A549 (cell line): ENCODE measurements around the gene SRRM4. TPM values are rescaled to one million over a fixed set of nuclear protein-coding genes. Genes with fewer than 3 reads are reported as not detected.

Source experiments
- ATAC-seq, 2 experiments: fragments of 200-7000 bp in 1 of 2; fragments of >200 bp in 1 of 2; cut with Nextera tagmentation in 1 of 2; cut with Tn5 transposase in 1 of 2; 3 replicates each; pipeline versions ENCODE4 v1.8.0 to v1.9.1; 2018 to 2020; ENCODE audit warnings: mild to moderate bottlenecking in 1 of 2, moderate library complexity in 1 of 2
- CTCF ChIA-PET: fragments of 300-600 bp; sonication (Branson Sonifier 250); formaldehyde crosslinking; extraction: SDS; loops from one replicate; lab custom pipeline; 2021; ENCODE audit warnings: antibody characterized with exemption, inconsistent platforms; lab: Yijun Ruan, JAX
- POLR2A ChIA-PET: fragments of 350-600 bp; formaldehyde crosslinking; extraction: SDS; loops from one replicate; lab custom pipeline; 2021; ENCODE audit warnings: antibody characterized with exemption, inconsistent platforms; lab: Yijun Ruan, JAX
- DNase-seq, 2 experiments: peaks; one replicate each; pipeline versions ENCODE4 v3.0.0 to v3.0.0-alpha.2; 2011 to 2016; ENCODE audit warnings: low read depth in 1 of 2, low spot score in 1 of 2
- FAIRE-seq: peaks from 2 replicates; lab custom pipeline; 2011; peaks lifted over from hg19 to GRCh38; lab: Jason Lieb, UNC
- H3K27ac ChIP-seq, 2 experiments: fragments of >200 bp; sonication (Bioruptor Twin); formaldehyde crosslinking; 3 replicates each; pipeline ENCODE4 v1.5.1; 2016 to 2017
- H3K4me1 ChIP-seq: fragments of >200 bp; sonication (Bioruptor Twin); formaldehyde crosslinking; 3 replicates; pipeline ENCODE4 v1.6.1; 2016
- H3K4me2 ChIP-seq: fragments of >200 bp; sonication (Bioruptor Twin); formaldehyde crosslinking; 3 replicates; pipeline ENCODE4 v1.6.1; 2016
- H3K4me3 ChIP-seq: fragments of >200 bp; sonication (Bioruptor Twin); formaldehyde crosslinking; 3 replicates; pipeline ENCODE4 v1.5.1; 2016
- H3K9me3 ChIP-seq: fragments of >200 bp; sonication (Bioruptor Twin); formaldehyde crosslinking; 3 replicates; pipeline ENCODE4 v1.6.1; 2016
- BCL3 ChIP-seq: fragments of >200 bp; sonication (Bioruptor Twin); formaldehyde crosslinking; IDR thresholded peaks from 3 replicates; pipeline ENCODE4 v1.6.1; 2016
- BHLHE40 ChIP-seq: IDR thresholded peaks from 2 replicates; pipeline ENCODE4 v1.6.1; 2012; ENCODE audit warnings: low read depth, low read length, inconsistent platforms
- CBX2 ChIP-seq: fragments of 200-600 bp; sonication (generic); IDR thresholded peaks from 2 replicates; pipeline ENCODE4 v1.6.1; 2016; ENCODE audit warnings: low read depth, mild to moderate bottlenecking, borderline replicate concordance
- CBX8 ChIP-seq: fragments of 200-600 bp; sonication (generic); IDR thresholded peaks from 2 replicates; pipeline ENCODE4 v1.6.1; 2016
- CHD2 ChIP-seq: fragments of 150-350 bp; IDR thresholded peaks from 2 replicates; pipeline ENCODE4 v1.6.1; 2014; ENCODE audit warnings: low read length; ENCODE audit not compliant: partially characterized antibody
- CHD4 ChIP-seq: fragments of 200-600 bp; sonication (generic); IDR thresholded peaks from 2 replicates; pipeline ENCODE4 v1.6.1; 2016; ENCODE audit warnings: antibody characterized with exemption, mild to moderate bottlenecking, borderline replicate concordance
- ESRRA ChIP-seq: fragments of 150-350 bp; IDR thresholded peaks from 2 replicates; pipeline ENCODE4 v1.6.1; 2014; ENCODE audit warnings: mild to moderate bottlenecking, low read length, borderline replicate concordance
- FOSB ChIP-seq: fragments of 250-450 bp; sonication (Bioruptor Pico); IDR thresholded peaks from 2 replicates; pipeline ENCODE4 v1.5.0; 2020; ENCODE audit warnings: mild to moderate bottlenecking, moderate library complexity
- FOSL2 ChIP-seq, 2 experiments: fragments of 450-650 bp in 1 of 2; fragments of >200 bp in 1 of 2; sonication (Bioruptor Twin) in 1 of 2; formaldehyde crosslinking; IDR thresholded peaks; 2 replicates each; pipeline versions ENCODE4 v1.5.0 to v1.6.1; 2016 to 2020; ENCODE audit warnings: mild to moderate bottlenecking in 1 of 2, moderate library complexity in 1 of 2
- GATA3 ChIP-seq: IDR thresholded peaks from 2 replicates; pipeline ENCODE4 v1.6.1; 2012; ENCODE audit warnings: borderline replicate concordance
- HEYL ChIP-seq: fragments of 250-450 bp; sonication (Bioruptor Pico); IDR thresholded peaks from 2 replicates; pipeline ENCODE4 v1.8.0; 2021; ENCODE audit warnings: mild to moderate bottlenecking, moderate library complexity
- HMGXB4 ChIP-seq: fragments of 250-450 bp; sonication (Bioruptor Pico); IDR thresholded peaks from 2 replicates; pipeline ENCODE4 v1.5.0; 2021; ENCODE audit warnings: mild to moderate bottlenecking, moderate library complexity, borderline replicate concordance
- HOXA7 ChIP-seq: fragments of 250-450 bp; sonication (Bioruptor Pico); IDR thresholded peaks from 2 replicates; pipeline ENCODE4 v1.5.0; 2020; ENCODE audit warnings: mild to moderate bottlenecking, moderate library complexity
- HOXB13 ChIP-seq: fragments of 250-450 bp; sonication (Bioruptor Pico); IDR thresholded peaks from 2 replicates; pipeline ENCODE4 v1.5.0; 2020; ENCODE audit warnings: low read depth, mild to moderate bottlenecking, moderate library complexity
- HOXB5 ChIP-seq: fragments of 250-450 bp; sonication (Bioruptor Pico); IDR thresholded peaks from 2 replicates; pipeline ENCODE4 v1.5.0; 2020; ENCODE audit warnings: mild to moderate bottlenecking, moderate library complexity
- KDM5A ChIP-seq: fragments of 200-600 bp; sonication (generic); IDR thresholded peaks from 2 replicates; pipeline ENCODE4 v1.6.1; 2016; ENCODE audit warnings: antibody characterized with exemption, mild to moderate bottlenecking
- MYC ChIP-seq: IDR thresholded peaks from 2 replicates; pipeline ENCODE4 v1.6.1; 2012; ENCODE audit warnings: mild to moderate bottlenecking, inconsistent platforms, low read length, improper control_type of control experiment, borderline replicate concordance
- NPAS2 ChIP-seq: fragments of 250-450 bp; sonication (Bioruptor Pico); IDR thresholded peaks from 2 replicates; pipeline ENCODE4 v1.8.0; 2022; ENCODE audit warnings: mild to moderate bottlenecking, moderate library complexity, borderline replicate concordance
- NR3C1 ChIP-seq: fragments of >200 bp; sonication (Bioruptor Twin); formaldehyde crosslinking; IDR thresholded peaks from 3 replicates; pipeline ENCODE4 v1.6.1; 2017
- POLR2A ChIP-seq: IDR thresholded peaks from 2 replicates; pipeline ENCODE4 v1.6.1; 2012; ENCODE audit warnings: mild to moderate bottlenecking, low read length
- POLR2AphosphoS2 ChIP-seq: conservative IDR thresholded peaks from 2 replicates; pipeline ENCODE4 v1.6.1; 2012; ENCODE audit warnings: low read length, improper control_type of control experiment, inconsistent platforms
- RNF2 ChIP-seq: fragments of 200-600 bp; sonication (generic); IDR thresholded peaks from 2 replicates; pipeline ENCODE4 v1.6.1; 2016; ENCODE audit warnings: low read depth, mild to moderate bottlenecking, antibody characterized with exemption, moderate library complexity, borderline replicate concordance
- SREBF2 ChIP-seq: fragments of 450-650 bp; IDR thresholded peaks from 2 replicates; pipeline ENCODE4 v1.6.1; 2014; ENCODE audit warnings: mild to moderate bottlenecking, moderate library complexity
- TFCP2L1 ChIP-seq: fragments of 250-450 bp; sonication (Bioruptor Pico); IDR thresholded peaks from 2 replicates; pipeline ENCODE4 v1.5.0; 2021; ENCODE audit warnings: mild to moderate bottlenecking
- WGBS: methylation state at CpG from one replicate; pipeline ENCODE4 v1.1.6; 2017; ENCODE audit errors: missing lambda C conversion rate; 5-methylcytosine and 5-hydroxymethylcytosine counted together
- polyA plus RNA-seq, 4 experiments: library from polyadenylated mRNA; depleted of rRNA in 3 of 4; stranded (reverse); fragments of >200 nt; fragmentation: RNase III in 1 of 4; extraction: RNeasy Plus Mini Kit Qiagen cat#74134 plus additional on column Dnase treatment in 1 of 4; gene quantifications; 2 replicates in 3 of 4; 3 replicates in 1 of 4; pipeline ENCODE4 v1.2.3, GENCODE V29; 2011 to 2017
- TF ChIP-seq, protein P1 (sequence below): fragments of 200-600 bp; sonication (generic); IDR thresholded peaks from 2 replicates; pipeline ENCODE4 v1.6.1; 2016; ENCODE audit warnings: antibody characterized with exemption, mild to moderate bottlenecking, moderate library complexity
- TF ChIP-seq, protein P2 (sequence below): fragments of 250-450 bp; sonication (Bioruptor Pico); IDR thresholded peaks from 2 replicates; pipeline ENCODE4 v1.5.0; 2020; ENCODE audit warnings: low read depth, mild to moderate bottlenecking, moderate library complexity
- TF ChIP-seq, protein P3 (sequence below): IDR thresholded peaks from 2 replicates; pipeline ENCODE4 v1.6.1; 2012; ENCODE audit warnings: low read depth, borderline replicate concordance

Gene SRRM4
- polyA plus RNA-seq, 2 of the 4 experiments (the other 2 are of a cell fraction): not detected

GRCh38 chr12:119157528-119157927 lies 176.2 kb downstream of the SRRM4 start:
- CTCF ChIA-PET: interaction anchor here (0.8 to 1.7 kb wide), 3 partner anchors 9 to 31 kb away, joined by 3 read pairs; no protein-coding TSS in a partner anchor
- H3K4me3 ChIP-seq: no peak overlapping the region
- no peak for ATAC-seq
- POLR2A ChIA-PET: no interaction called here
- H3K9me3 ChIP-seq: no peaks in the 10 kb centered on the region
- H3K4me2 ChIP-seq: no peak overlapping the region
- no peak for TF ChIP-seq HMGXB4
- TF ChIP-seq CHD4: no peak
- no peak for TF ChIP-seq TFCP2L1
- no peak for TF ChIP-seq POLR2A
- TF ChIP-seq FOSL2 (IDR thresholded peaks at IDR 0.05): no peak
- no peak for TF ChIP-seq FOSL2 (CRISPR knock-in tag; IDR thresholded peaks at IDR 0.05)
- TF ChIP-seq, protein P1, sequence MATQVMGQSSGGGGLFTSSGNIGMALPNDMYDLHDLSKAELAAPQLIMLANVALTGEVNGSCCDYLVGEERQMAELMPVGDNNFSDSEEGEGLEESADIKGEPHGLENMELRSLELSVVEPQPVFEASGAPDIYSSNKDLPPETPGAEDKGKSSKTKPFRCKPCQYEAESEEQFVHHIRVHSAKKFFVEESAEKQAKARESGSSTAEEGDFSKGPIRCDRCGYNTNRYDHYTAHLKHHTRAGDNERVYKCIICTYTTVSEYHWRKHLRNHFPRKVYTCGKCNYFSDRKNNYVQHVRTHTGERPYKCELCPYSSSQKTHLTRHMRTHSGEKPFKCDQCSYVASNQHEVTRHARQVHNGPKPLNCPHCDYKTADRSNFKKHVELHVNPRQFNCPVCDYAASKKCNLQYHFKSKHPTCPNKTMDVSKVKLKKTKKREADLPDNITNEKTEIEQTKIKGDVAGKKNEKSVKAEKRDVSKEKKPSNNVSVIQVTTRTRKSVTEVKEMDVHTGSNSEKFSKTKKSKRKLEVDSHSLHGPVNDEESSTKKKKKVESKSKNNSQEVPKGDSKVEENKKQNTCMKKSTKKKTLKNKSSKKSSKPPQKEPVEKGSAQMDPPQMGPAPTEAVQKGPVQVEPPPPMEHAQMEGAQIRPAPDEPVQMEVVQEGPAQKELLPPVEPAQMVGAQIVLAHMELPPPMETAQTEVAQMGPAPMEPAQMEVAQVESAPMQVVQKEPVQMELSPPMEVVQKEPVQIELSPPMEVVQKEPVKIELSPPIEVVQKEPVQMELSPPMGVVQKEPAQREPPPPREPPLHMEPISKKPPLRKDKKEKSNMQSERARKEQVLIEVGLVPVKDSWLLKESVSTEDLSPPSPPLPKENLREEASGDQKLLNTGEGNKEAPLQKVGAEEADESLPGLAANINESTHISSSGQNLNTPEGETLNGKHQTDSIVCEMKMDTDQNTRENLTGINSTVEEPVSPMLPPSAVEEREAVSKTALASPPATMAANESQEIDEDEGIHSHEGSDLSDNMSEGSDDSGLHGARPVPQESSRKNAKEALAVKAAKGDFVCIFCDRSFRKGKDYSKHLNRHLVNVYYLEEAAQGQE: no peak
- TF ChIP-seq BHLHE40: no peak
- TF ChIP-seq HOXB5 (CRISPR knock-in tag): no peak
- TF ChIP-seq POLR2AphosphoS2: no peak
- TF ChIP-seq CHD2: no peak
- TF ChIP-seq ESRRA: no peak
- TF ChIP-seq HOXB13 (CRISPR knock-in tag): no peak
- no peak for TF ChIP-seq KDM5A
- TF ChIP-seq NR3C1: no peak
- TF ChIP-seq BCL3: no peak
- TF ChIP-seq HEYL (CRISPR knock-in tag): no peak
- TF ChIP-seq FOSB (CRISPR knock-in tag): no peak
- no peak for TF ChIP-seq CBX8
- TF ChIP-seq, all 56 proteins: peak for 0
- DNase-seq: no peak
- 36% methylated on average over 6 of the region's 6 CpGs for WGBS
- FAIRE-seq: no peak
- Histone ChIP-seq H3K27ac (no peak overlapping the region), H3K4me1 (no peaks in the 10 kb centered on the region)

- H3K4me3 ChIP-seq: no peak overlapping the region
- no peak overlapping the region for H3K27ac ChIP-seq
- no peak for ATAC-seq
- ChIA-PET POLR2A (no interaction called here), CTCF (interaction anchor here (0.7 to 1.7 kb wide), 3 partner anchors 9 to 256 kb away, joined by 3 read pairs; no protein-coding TSS in a partner anchor)
- FAIRE-seq: no peak
- H3K9me3 ChIP-seq: no peaks in the 10 kb centered on the region
- H3K4me1 ChIP-seq: no peaks in the 10 kb centered on the region
- no peak overlapping the region for H3K4me2 ChIP-seq
- no peak for DNase-seq
- WGBS: 45% methylated on average over 7 of the region's 7 CpGs
- TF ChIP-seq RNF2 (no peak), HOXB13 (CRISPR knock-in tag) (no peak), SREBF2 (no peak), CBX2 (no peak), NPAS2 (CRISPR knock-in tag) (no peak), MYC (no peak), FOSL2 (IDR thresholded peaks at IDR 0.05) (no peak), FOSL2 (CRISPR knock-in tag; IDR thresholded peaks at IDR 0.05) (no peak), GATA3 (no peak), BHLHE40 (no peak), HOXA7 (CRISPR knock-in tag) (no peak)
- TF ChIP-seq, protein P1: no peak
- TF ChIP-seq, protein P2, sequence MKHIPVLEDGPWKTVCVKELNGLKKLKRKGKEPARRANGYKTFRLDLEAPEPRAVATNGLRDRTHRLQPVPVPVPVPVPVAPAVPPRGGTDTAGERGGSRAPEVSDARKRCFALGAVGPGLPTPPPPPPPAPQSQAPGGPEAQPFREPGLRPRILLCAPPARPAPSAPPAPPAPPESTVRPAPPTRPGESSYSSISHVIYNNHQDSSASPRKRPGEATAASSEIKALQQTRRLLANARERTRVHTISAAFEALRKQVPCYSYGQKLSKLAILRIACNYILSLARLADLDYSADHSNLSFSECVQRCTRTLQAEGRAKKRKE (CRISPR knock-in tag): no peak
- TF ChIP-seq, protein P3, sequence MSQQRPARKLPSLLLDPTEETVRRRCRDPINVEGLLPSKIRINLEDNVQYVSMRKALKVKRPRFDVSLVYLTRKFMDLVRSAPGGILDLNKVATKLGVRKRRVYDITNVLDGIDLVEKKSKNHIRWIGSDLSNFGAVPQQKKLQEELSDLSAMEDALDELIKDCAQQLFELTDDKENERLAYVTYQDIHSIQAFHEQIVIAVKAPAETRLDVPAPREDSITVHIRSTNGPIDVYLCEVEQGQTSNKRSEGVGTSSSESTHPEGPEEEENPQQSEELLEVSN: no peak
Measured at GRCh38 chr12:119157978-119158377, 176.6 kb downstream of the SRRM4 start.
